ENCODE data around the gene TMEM100.

TMEM100 gene

DNA sequence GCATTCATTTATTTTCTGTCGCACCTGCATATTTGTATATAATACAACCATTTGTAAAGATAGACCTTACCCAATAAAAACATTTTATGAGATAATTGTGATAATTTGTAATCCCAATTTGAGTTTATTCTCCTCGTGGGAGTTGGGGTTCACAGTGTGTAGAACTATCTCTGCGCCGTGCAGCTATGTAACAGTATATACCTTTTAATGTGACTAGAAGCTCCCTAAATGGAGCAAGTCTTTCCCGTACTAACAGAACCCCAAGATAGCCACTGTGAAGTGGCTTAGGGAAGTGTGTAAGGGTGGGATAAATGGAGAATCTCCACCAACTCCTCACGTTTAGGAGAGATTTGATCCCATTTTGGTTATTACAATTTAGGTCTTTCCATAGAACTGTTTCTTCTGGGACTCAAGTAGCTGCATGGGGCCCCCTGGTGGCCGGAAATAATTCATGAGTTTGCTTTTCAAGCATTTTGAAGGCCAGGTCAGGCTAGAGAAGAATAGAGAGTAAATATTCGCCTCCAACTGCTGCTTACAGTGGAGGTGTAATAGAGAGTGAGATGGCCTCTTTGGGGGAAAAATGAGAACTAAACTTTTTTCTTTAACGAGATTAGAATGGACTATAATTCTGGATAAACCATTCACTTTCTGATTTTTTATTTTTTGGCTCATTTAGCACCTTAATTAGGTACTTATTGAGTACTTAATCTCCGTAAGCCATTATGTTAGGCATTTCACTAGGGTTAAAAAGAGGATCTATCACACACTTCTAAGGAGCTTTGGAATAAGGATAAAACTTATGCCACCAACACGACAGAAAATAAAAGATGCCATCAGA, 4.5 kb downstream of the TMEM100 start:
- DNase-seq, result peak; percentile 8

DNA sequence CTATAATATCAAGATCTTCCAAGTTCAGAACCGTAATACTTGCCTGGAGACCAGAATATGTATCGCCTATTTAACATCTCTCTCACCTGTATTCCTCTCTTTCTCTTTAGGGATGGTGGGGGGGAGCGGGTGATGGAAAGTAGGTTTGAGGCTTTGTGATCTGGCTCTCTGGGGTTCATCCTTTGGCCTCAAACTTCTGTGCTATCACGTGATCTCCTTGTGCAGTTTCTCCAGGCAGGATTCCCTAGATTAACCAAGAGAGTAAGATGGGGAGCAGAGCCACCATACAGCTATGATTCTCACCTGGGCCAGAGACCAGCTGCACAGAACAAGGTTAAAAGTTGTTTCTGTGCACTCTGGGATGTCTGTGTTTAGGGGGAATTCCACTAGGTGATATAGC, 5.2 kb downstream of the TMEM100 start:
- no peak for DNase-seq

- no peak for DNase-seq
These were observed 11.7 kb downstream of the TMEM100 start for GRCh38 chr17:55710829-55711496.

GRCh38 chr17:55710410-55710809, 12.3 kb downstream of the TMEM100 start:
- no peak for DNase-seq

DNA sequence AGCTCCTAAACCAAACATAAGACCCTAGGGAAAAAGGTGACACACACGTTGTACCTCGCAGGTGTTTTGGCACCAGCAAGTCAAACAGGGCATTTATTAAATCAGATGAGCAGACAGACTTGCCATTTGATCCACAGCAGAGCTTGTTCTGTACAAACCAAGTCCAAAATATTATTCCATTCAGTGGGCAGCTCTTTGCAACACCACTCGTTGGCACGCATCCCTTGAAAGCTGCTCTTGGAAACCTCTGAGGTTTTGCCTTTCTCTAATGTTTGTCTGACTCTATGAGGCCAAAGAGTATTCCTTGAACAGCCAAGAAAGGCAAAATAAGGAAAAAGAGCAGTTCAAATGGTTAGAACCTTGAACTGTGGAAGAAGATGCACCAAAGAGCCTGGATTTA, 12.7 kb downstream of the TMEM100 start:
- no peak for DNase-seq

GRCh38 chr17:55709440-55709839, 13.2 kb downstream of the TMEM100 start:
- DNase-seq, result no peak

DNA sequence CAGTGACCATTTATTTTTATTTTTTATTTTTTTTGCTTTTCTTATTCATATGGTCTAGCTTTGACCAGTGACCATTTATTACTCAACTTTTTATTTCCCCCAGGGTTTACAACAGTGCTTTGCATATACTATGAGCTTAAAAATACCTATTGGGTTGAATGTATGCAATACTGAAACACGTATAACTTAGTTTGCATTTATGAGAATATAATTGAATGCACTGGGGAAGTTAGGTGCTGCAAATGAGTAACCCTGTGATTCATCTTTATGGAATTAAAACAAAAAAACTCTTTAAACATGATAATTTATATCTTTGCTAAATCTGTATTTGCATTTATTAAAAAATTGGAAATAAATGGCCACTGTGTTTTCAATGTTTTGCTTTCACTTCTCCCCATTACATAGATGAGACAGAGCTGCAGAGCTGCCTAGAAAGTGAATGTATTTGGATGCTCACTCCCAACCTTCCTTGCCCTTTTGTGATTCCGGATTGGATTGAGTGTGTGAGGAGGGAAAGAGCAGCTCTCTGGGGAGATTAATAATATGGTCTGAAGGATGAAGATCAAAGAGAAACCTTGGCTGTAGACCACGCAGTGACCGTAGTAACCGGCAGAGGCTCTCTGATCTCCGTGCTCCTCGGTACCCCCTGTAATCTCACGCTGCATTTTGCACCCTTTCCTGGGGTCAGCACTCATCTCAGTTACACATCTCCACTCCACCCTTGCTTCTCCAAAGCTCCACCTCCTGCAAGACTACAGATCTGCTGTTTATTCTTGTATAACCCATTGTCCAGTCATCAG, 14.3 kb downstream of the TMEM100 start:
- DNase-seq, result no peak

- no peak for DNase-seq
These were observed 15.6 kb downstream of the TMEM100 start for GRCh38 chr17:55706808-55707773.

DNA sequence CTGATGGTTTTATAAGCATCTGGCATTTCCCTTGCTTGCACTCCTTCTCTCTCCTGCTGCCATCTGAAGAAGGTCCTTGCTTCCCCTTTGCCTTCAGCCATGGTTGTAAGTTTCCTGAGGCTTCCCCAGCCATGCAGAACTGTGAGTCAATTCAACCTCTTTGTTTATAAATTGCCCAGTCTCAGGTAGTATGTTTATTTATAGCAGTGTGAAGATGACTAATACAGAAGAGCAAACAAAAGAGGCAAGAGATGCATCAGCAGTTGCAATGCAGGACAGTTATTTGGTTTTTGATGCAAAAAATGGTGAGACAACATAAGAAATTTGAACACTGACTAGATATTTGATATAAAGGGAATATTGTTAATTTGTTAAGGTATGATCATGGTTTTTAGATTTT, 16.8 kb downstream of the TMEM100 start:
- DNase-seq, result no peak

- DNase-seq, result no peak
These were observed 18.3 kb downstream of the TMEM100 start for GRCh38 chr17:55704401-55704800.

DNA sequence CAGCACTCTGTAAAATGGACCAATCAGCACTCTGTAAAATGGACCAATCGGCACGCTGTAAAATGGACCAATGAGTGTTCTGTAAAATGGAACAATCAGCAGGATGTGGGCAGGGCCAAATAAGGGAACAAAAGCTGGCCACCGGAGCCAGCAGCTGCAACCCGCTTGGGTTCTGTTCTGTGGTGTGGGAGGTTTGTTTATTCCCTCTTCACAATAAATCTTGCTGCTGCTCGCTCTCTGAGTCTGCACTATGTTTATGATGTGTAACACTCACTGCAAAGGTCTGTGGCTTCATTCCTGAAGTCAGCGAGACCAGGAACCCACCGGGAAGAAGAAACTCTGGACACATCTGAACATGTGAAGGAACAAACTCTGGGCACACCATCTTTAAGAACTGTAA, 20.5 kb downstream of the TMEM100 start:
- no peak for DNase-seq

DNA sequence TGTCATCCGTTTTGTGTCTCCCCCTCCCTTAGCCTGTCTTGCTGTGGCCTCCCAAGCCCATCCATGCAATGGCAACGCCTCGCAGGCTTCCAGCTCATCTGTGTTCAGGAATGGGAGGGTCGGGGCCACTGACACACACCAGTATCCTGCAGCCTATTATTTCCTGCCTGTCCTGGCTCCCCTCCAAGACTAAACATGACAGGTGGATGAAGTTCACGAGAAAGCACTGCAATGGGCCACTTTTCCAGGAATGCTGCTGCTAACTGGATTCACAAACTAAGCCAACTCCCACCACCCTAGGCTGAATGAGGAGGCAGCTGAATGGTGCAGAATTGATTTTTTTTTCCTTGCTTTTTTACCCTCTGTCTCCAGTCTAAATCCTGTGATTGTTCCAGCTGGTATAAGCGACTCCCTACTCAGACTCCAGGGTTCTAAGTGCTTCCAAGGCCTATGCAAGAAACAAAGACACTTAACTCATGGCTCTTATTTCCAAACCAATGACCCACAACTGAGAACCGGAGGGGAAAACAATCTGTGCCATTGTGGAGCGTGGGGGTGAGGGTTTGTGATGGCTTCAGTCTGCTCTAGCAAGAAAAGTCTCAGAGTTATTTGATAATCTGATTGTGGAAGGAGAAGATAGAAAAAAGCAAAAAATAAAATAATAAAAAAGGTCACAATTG, 23.3 kb downstream of the TMEM100 start:
- no peak for DNase-seq

- no peak for DNase-seq
These were observed 28.3 kb downstream of the TMEM100 start for GRCh38 chr17:55694286-55694910.

DNA sequence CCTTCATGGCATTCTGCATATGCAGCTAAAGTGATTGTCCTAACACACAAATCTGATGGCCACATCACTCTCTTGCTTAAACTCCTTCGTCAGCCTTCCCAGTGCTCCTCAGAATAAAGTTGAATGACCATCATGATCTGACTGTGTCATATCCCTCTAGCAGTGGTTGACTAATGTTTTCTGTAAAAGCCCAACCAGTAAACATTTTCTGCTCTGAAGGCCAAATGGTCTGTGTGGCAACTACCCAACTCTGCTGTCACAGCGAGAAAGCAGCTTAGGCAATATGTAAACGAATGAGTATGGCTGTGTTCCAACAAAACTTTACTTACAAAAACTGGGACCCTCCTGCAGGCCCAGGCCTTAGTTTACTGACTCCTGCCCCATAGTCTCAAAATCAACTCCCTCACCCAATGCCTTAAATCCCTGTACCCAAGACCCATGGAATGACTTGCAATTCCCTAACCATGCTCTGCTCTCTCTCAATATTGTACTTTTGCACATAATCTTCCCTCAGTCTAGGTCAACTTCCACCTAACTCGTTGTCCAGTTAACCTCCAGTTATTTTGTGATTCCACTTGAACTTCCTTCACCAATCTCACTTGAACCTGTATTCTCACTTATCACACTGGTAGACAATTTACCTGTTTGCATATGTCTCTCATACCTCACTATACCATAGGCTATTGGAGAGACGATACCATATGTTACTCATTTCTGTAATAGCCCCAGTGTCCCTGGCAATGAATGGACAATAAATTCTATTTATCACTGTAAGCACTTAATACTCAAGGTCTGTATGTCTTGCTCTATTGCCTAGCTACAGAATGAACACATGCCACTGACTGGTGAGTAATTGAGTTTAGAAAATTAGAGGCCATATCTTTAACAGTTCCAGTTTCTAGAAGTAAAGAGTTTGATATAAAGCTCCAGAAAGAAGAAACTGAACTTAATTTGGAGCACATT, 29.1 kb downstream of the TMEM100 start:
- no peak for DNase-seq

DNA sequence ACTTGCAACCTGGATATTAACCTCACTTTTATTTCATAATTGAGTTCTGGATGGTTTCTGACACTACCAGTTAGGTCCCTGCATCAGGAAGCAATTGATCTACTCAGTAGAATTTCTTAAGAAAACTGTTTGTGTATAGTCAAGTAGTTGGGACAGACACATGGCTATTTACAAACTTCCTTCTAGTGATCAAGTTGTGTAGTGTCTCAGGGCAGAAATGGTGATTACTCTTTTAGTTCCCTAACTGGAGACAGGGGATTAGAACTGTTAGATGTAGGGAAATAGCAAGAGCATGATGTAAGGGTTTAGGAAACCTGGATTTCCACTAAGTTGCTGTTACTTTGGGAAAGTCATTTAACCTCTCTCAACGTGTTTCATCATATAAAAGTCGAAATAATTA, 30.4 kb downstream of the TMEM100 start:
- DNase-seq, result no peak

DNA sequence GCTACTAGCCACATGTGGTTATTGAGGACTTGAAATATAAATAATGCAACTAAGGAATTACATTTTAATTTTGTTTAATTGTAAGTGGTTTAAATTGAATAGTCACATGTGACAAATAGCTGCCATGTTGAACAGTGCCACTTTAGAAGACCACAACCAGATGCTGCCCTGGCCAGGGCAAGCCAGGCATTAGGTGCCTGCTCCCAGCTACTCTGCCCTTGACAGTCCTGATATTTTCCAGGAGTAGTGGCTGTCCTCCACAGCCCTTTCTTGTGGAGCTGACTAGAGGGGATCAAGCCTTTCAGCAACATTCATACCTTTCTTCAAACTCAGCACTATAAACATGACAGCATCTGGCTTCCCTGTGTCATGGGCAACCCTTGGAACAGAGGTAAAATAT, 31.0 kb downstream of the TMEM100 start:
- no peak for DNase-seq

DNA sequence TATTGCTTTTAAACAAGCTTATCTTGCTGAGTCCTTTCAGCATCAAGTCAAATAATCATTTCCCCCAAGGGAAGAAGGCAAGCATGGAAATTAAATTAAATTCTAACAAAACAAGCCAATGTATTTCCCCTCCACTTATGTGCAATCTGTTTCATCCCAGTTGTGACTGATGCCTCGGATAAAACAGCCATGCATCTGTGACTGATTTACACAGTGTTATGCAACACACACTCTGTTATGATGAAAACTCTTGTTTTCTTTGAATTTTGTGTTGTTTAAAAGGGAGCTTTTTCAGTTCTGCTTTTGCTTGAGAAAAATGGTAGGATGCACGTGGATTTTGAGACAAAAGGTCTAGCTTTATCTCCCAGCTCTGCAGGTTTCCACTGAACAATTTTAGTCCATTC, 32.6 kb downstream of the TMEM100 start:
- DNase-seq, result no peak

DNA sequence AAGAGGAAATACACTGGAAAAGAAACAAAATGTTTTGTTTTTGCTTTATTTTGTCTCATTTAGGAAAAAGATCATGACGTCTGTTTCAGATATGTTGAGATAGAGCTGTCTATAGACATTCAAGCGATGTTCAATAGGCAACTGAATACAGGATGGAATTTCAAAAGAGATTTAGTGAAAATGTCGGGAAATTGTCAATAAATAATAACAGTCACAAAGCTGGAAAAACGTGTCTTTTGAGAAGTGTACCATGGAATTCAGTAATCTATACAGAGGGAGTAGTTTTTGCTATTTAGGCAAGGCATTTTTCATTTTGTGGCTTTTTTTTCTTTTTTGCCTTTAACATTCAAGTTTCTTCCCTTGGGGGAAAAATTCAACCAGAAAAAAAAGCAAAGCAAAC, 33.0 kb downstream of the TMEM100 start:
- no peak for DNase-seq

- DNase-seq, result no peak
These were observed 34.6 kb downstream of the TMEM100 start for GRCh38 chr17:55688057-55688456.

- no peak for DNase-seq
These were observed 35.6 kb downstream of the TMEM100 start for GRCh38 chr17:55687037-55687436.

All from effector CD8-positive, alpha-beta T cell (primary cell).